ENCODE data around the gene ZNF185. TPM values are rescaled to one million over a fixed set of nuclear protein-coding genes. Genes with fewer than 3 reads are reported as not detected.

Gene ZNF185
- total RNA-seq, 1 experiment from 2014 or later: 15.8 TPM

DNA sequence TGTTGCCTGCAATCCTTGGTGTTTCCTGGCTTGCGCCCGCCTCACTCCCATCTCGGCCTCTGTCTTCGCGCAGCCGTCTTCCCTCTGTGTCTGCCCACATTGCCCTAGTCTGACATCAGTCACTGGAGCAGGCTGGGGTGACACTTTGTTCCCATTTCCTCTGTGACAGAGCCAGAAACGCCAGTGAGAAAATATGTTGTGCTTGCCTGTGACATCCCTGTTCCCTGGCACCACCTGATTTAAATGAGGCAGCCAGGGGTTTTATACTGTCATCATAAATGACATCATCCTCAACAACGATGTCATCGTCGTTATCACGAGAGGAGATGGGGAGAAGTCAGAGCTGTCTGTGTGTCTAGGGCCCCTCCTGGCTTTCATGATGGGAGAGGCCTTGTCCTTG lies 29.1 kb downstream of the ZNF185 start (continued):
- TF ChIP-seq, protein P1, sequence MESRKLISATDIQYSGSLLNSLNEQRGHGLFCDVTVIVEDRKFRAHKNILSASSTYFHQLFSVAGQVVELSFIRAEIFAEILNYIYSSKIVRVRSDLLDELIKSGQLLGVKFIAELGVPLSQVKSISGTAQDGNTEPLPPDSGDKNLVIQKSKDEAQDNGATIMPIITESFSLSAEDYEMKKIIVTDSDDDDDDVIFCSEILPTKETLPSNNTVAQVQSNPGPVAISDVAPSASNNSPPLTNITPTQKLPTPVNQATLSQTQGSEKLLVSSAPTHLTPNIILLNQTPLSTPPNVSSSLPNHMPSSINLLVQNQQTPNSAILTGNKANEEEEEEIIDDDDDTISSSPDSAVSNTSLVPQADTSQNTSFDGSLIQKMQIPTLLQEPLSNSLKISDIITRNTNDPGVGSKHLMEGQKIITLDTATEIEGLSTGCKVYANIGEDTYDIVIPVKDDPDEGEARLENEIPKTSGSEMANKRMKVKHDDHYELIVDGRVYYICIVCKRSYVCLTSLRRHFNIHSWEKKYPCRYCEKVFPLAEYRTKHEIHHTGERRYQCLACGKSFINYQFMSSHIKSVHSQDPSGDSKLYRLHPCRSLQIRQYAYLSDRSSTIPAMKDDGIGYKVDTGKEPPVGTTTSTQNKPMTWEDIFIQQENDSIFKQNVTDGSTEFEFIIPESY (IDR thresholded peaks at IDR 0.05; ENCODE audit: extremely low read depth, insufficient replicate concordance, low read length): no peak
- TF ChIP-seq EZH2phosphoT487 (IDR thresholded peaks at IDR 0.05; ENCODE audit: borderline replicate concordance) (no peak), SIN3A (IDR thresholded peaks at IDR 0.05; ENCODE audit: low read depth) (no peak), ZNF274 (IDR thresholded peaks at IDR 0.05; ENCODE audit: low read depth, low read length) (no peak), EGR1 (IDR thresholded peaks at IDR 0.05; ENCODE audit: low read depth) (no peak)

GRCh38 chrX:152927858-152928760 lies 30.2 kb downstream of the ZNF185 start:
- Histone ChIP-seq H3K9me3 (ENCODE audit: control insufficient read depth in 1 of 2, insufficient read depth in 1 of 2, low read depth in 1 of 2, low read length in 2 of 2) (no peaks in the 10 kb centered on the region), H2AFZ (ENCODE audit: low read depth, low read length, poor library complexity, severe bottlenecking) (no peak overlapping the region), H3K4me1 (ENCODE audit: control insufficient read depth in 1 of 2, insufficient read depth in 2 of 2, low read length in 2 of 2) (peaks cover 8 to 11% of the 10 kb centered on the region in 2 experiments), H3K9ac (ENCODE audit: low read length) (no peak overlapping the region), H3K79me2 (ENCODE audit: insufficient read depth, low read length) (no peaks in the 10 kb centered on the region), H4K20me1 (ENCODE audit: insufficient read depth) (no peaks in the 10 kb centered on the region), H3K4me2 (ENCODE audit: low read length) (no peak overlapping the region), H3K9me2 (ENCODE audit: insufficient read depth) (no peaks in the 10 kb centered on the region), H3K27ac (ENCODE audit: low read depth, low read length) (no peak overlapping the region), H3K4me3 (replicated peaks in 1 of 2; ENCODE audit: low read depth in 1 of 2, low read length in 2 of 2) (no peak overlapping the region), H3K27me3 (ENCODE audit: insufficient read depth, low read length) (no peaks in the 10 kb centered on the region), H3K36me3 (ENCODE audit: control insufficient read depth in 1 of 2, insufficient read depth in 2 of 2, low read length in 2 of 2) (no peaks in the 10 kb centered on the region)
- ATAC-seq (no peak), DNase-seq (ENCODE audit: low read depth, low spot score) (no peak)
- no TSS peak for BruUV-seq (replicated peaks)
- CTCF ChIA-PET: interaction anchor here (1.0 kb wide), 1 partner anchor 105 kb away, joined by 3 read pairs; no protein-coding TSS in a partner anchor
- TF ChIP-seq, protein P2, sequence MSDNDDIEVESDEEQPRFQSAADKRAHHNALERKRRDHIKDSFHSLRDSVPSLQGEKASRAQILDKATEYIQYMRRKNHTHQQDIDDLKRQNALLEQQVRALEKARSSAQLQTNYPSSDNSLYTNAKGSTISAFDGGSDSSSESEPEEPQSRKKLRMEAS (IDR thresholded peaks at IDR 0.05): no peak
- TF ChIP-seq ZNF274 (IDR thresholded peaks at IDR 0.05; ENCODE audit: low read depth, low read length) (no peak), EZH2phosphoT487 (IDR thresholded peaks at IDR 0.05; ENCODE audit: borderline replicate concordance) (no peak), POLR2AphosphoS5 (IDR thresholded peaks at IDR 0.05; ENCODE audit: low read depth, low read length) (no peak), SIN3A (IDR thresholded peaks at IDR 0.05; ENCODE audit: low read depth) (no peak), SRF (IDR thresholded peaks at IDR 0.05; ENCODE audit: low read depth) (no peak), CBX3 (IDR thresholded peaks at IDR 0.05; ENCODE audit: low read depth) (no peak), CEBPB (IDR thresholded peaks at IDR 0.05; ENCODE audit: low read depth) (no peak), ELF1 (IDR thresholded peaks at IDR 0.05; ENCODE audit: borderline replicate concordance, low read depth) (no peak), SP1 (IDR thresholded peaks at IDR 0.05; ENCODE audit: low read depth) (no peak), ATF3 (IDR thresholded peaks at IDR 0.05) (no peak)
- TF ChIP-seq, protein P3, sequence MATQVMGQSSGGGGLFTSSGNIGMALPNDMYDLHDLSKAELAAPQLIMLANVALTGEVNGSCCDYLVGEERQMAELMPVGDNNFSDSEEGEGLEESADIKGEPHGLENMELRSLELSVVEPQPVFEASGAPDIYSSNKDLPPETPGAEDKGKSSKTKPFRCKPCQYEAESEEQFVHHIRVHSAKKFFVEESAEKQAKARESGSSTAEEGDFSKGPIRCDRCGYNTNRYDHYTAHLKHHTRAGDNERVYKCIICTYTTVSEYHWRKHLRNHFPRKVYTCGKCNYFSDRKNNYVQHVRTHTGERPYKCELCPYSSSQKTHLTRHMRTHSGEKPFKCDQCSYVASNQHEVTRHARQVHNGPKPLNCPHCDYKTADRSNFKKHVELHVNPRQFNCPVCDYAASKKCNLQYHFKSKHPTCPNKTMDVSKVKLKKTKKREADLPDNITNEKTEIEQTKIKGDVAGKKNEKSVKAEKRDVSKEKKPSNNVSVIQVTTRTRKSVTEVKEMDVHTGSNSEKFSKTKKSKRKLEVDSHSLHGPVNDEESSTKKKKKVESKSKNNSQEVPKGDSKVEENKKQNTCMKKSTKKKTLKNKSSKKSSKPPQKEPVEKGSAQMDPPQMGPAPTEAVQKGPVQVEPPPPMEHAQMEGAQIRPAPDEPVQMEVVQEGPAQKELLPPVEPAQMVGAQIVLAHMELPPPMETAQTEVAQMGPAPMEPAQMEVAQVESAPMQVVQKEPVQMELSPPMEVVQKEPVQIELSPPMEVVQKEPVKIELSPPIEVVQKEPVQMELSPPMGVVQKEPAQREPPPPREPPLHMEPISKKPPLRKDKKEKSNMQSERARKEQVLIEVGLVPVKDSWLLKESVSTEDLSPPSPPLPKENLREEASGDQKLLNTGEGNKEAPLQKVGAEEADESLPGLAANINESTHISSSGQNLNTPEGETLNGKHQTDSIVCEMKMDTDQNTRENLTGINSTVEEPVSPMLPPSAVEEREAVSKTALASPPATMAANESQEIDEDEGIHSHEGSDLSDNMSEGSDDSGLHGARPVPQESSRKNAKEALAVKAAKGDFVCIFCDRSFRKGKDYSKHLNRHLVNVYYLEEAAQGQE (IDR thresholded peaks at IDR 0.05; ENCODE audit: low read depth): no peak
- intact Hi-C loops (cut with micrococcal nuclease): no loop called here
- RAD21 ChIA-PET (ENCODE audit: low non-redundant PET in 1 of 2, low total read pairs in 2 of 2, uncharacterized antibody in 2 of 2, unreplicated experiment in 2 of 2): no interaction called here
- POLR2A ChIA-PET: no interaction called here

Data from HCT116 (cell line).